HepG2 (cell line): Measurements from ENCODE around the gene RAP1A. TPM values are rescaled to one million over a fixed set of nuclear protein-coding genes. Genes with fewer than 3 reads are reported as not detected.

Experiments used
- BCLAF1 ChIP-seq: fragments of 450-650 bp; IDR thresholded peaks from 2 replicates; pipeline ENCODE4 v1.6.1; 2017; ENCODE audit warnings: mild to moderate bottlenecking
- ELF3 ChIP-seq: IDR thresholded peaks from 2 replicates; pipeline ENCODE4 v1.6.1; 2016; ENCODE audit warnings: missing genetic modification reagents, missing compliant biosample characterization
- HIVEP1 ChIP-seq: sonication (generic); formaldehyde crosslinking; IDR thresholded peaks from 2 replicates; pipeline ENCODE4 v1.4.0; 2020; ENCODE audit warnings: mild to moderate bottlenecking, missing genetic modification reagents
- MAF1 ChIP-seq: sonication (generic); formaldehyde crosslinking; IDR thresholded peaks from 2 replicates; pipeline ENCODE4 v1.5.0; 2020; ENCODE audit warnings: missing genetic modification reagents, borderline replicate concordance
- MLX ChIP-seq: IDR thresholded peaks from 2 replicates; pipeline ENCODE4 v1.6.1; 2016
- MXD1 ChIP-seq: sonication (generic); formaldehyde crosslinking; IDR thresholded peaks from 2 replicates; pipeline ENCODE4 v1.4.0; 2020; ENCODE audit warnings: mild to moderate bottlenecking, missing genetic modification reagents
- MYC ChIP-seq: sonication (generic); formaldehyde crosslinking; IDR thresholded peaks from 2 replicates; pipeline ENCODE4 v1.9.0; 2021; ENCODE audit warnings: missing genetic modification reagents, borderline replicate concordance
- PHF5A ChIP-seq: IDR thresholded peaks from one replicate; pipeline ENCODE4 v1.6.1; 2018; ENCODE audit warnings: low read depth, missing genetic modification reagents; ENCODE audit not compliant: unreplicated experiment
- POLR2A ChIP-seq, 2 experiments: IDR thresholded peaks; 2 replicates each; pipeline ENCODE4 v1.6.1; 2011; ENCODE audit warnings: low read depth in 2 of 2, low read length in 2 of 2, mild to moderate bottlenecking in 1 of 2, moderate library complexity in 1 of 2; ENCODE audit not compliant: insufficient read depth in 1 of 2
- SMC3 ChIP-seq: IDR thresholded peaks from 2 replicates; pipeline ENCODE4 v1.6.1; 2011; ENCODE audit warnings: low read length, improper control_type of control experiment
- ZBTB14 ChIP-seq: sonication (generic); formaldehyde crosslinking; IDR thresholded peaks from 2 replicates; pipeline ENCODE4 v1.4.0; 2020; ENCODE audit warnings: missing genetic modification reagents
- ZNF142 ChIP-seq: sonication (generic); formaldehyde crosslinking; IDR thresholded peaks from 2 replicates; pipeline ENCODE4 v1.4.0; 2020; ENCODE audit warnings: missing genetic modification reagents
- ZNF205 ChIP-seq: IDR thresholded peaks from 2 replicates; pipeline ENCODE4 v1.6.1; 2018; ENCODE audit warnings: missing biosample characterization, missing genetic modification reagents
- ZNF317 ChIP-seq: sonication (generic); formaldehyde crosslinking; IDR thresholded peaks from 2 replicates; pipeline ENCODE4 v1.5.0; 2020; ENCODE audit warnings: mild to moderate bottlenecking, missing genetic modification reagents
- ZNF513 ChIP-seq: sonication (generic); formaldehyde crosslinking; conservative IDR thresholded peaks from 2 replicates; pipeline ENCODE4 v1.5.0; 2020; ENCODE audit warnings: missing genetic modification reagents
- polyA plus RNA-seq, 8 experiments: library from polyadenylated mRNA; depleted of rRNA in 3 of 8; stranded (reverse) in 7 of 8; unstranded in 1 of 8; fragments of >200 nt; fragmentation: Illumina TruSeq in 4 of 8; extraction: Trizol in 4 of 8; gene quantifications; 2 replicates each; pipeline versions ENCODE4 v1.2.1 to v1.2.3, GENCODE V29; 2011 to 2016; ENCODE audit warnings: low read depth in 4 of 8, missing spikeins in 1 of 8, mixed read lengths in 1 of 8; ENCODE audit not compliant: insufficient read depth in 1 of 8
- total RNA-seq, 5 experiments: library from RNA; depleted of rRNA; stranded (reverse); fragments of >200 nt; fragmentation: Illumina TruSeq; extraction: Trizol; gene quantifications; 2 replicates each; pipeline ENCODE4 v1.2.3, GENCODE V29; 2016; ENCODE audit warnings: low read depth in 1 of 5

Gene RAP1A
- total and polyA plus RNA-seq, 2 of the 13 experiments (the other 11 are each of a cell fraction or from before 2014, with no cell fraction given) = 19.0 to 20.7 TPM

GRCh38 chr1:111755331-111756123, 135.9 kb downstream of the RAP1A start, which contains the start of gene DDX20 (continued):
- TF ChIP-seq PHF5A (CRISPR knock-in tag) (peak; percentile 80), HIVEP1 (CRISPR knock-in tag) (0 out of 2 replicates have a peak, but pooled peaks have one; percentile 17), ZBTB14 (CRISPR knock-in tag) (no peak), BCLAF1 (no peak), ZNF513 (CRISPR knock-in tag) (no peak), MYC (CRISPR knock-in tag) (peak; percentile 67), MAF1 (0 out of 2 replicates have a peak, but pooled peaks have one; percentile 50), POLR2A (IDR thresholded peaks at IDR 0.05; ENCODE audit: insufficient read depth in 1 of 2, low read depth in 2 of 2, low read length in 2 of 2) (peak; percentile 71 to 82), ZNF205 (CRISPR knock-in tag) (peak; percentile 58; the same call in 1 of the 2 replicates), ZNF317 (CRISPR knock-in tag) (no peak), MXD1 (CRISPR knock-in tag) (peak; percentile 97; the same call in 1 of the 2 replicates), ELF3 (CRISPR knock-in tag) (no peak; the same call in 1 of the 2 replicates), SMC3 (no peak; the same call in 1 of the 2 replicates), ZNF142 (CRISPR knock-in tag) (0 out of 2 replicates have a peak, but pooled peaks have one; percentile 30), MLX (CRISPR knock-in tag) (peak; percentile 90)
